Sciatic nerve (tissue), 2 donors: ENCODE measurements around the gene TNF. TPM values are rescaled to one million over a fixed set of nuclear protein-coding genes. Genes with fewer than 3 reads are reported as not detected.
"Not testable (repeated sequence)": the region's sequence is repeated elsewhere in the genome, so short reads cannot be mapped to it uniquely, and the experiment has no call there.

Experiments
- ATAC-seq: fragments of 200-7000 bp; cut with Tn5 transposase; one replicate; pipeline ENCODE4 v1.9.1; 2020; ENCODE audit warnings: mild to moderate bottlenecking, moderate library complexity
- DNase-seq: peaks from one replicate; pipeline ENCODE4 v3.0.0-alpha.2; 2020; ENCODE audit warnings: low spot score
- intact Hi-C: fragments of 100-400 bp; cut with DNase I; formaldehyde crosslinking; loops from one replicate; pipeline ENCODE4 v1.14.2; 2022
- total RNA-seq: library from RNA; stranded (reverse); fragmentation: NEBNext Ultra II Directional; extraction: Animal tissue kit (Norgen Biotek cat#: 25700); gene quantifications from one replicate; pipeline ENCODE4 v1.2.1, GENCODE V29; 2021
- donor health status: DM: no; HTN: no; CAD: no.
- donor health status: DM: no; HTN: no; CAD: no.

The TNF gene
- total RNA-seq, 1 donor from 2014 or later: 0.40 TPM

GRCh38 chr6:31541658-31542521, 33.5 kb upstream of the TNF start, which contains the start of gene DDX39B:
TSS of gene DDX39B (minus strand) at chr6:31542003. CDS start at chr6:31540532, 1,471 bp downstream.
- peak; percentile 97 for ATAC-seq
- intact Hi-C loops: loop anchor here (10.0 kb wide), 1 partner anchor 293 kb away; no protein-coding TSS in a partner anchor

GRCh38 chr6:31543639-31544038, 31.7 kb upstream of the TNF start:
- intact Hi-C loops: loop anchor here (10.0 kb wide), 1 partner anchor 291 kb away; no protein-coding TSS in a partner anchor
- no peak for ATAC-seq
- DNase-seq: no peak

More at GRCh38 chr6:31541658-31542521, 33.5 kb upstream of the TNF start, which contains the start of gene DDX39B:
- DNase-seq: peak; percentile 97

GRCh38 chr6:31544676-31545075, 30.7 kb upstream of the TNF start:
- ATAC-seq: no peak
- DNase-seq: no peak
- intact Hi-C loops: loop anchor here (10.0 kb wide), 1 partner anchor 290 kb away; no protein-coding TSS in a partner anchor

- DNase-seq: no peak
- intact Hi-C loops: loop anchor here (10.0 kb wide), 1 partner anchor 290 kb away; no protein-coding TSS in a partner anchor
- no peak for ATAC-seq
Observed at GRCh38 chr6:31545291-31545690, 30.1 kb upstream of the TNF start.

- intact Hi-C loops: loop anchor here (2.0 to 10.0 kb wide), 2 partner anchors 52 to 288 kb away; no protein-coding TSS in a partner anchor
- DNase-seq (peak; percentile 91), ATAC-seq (peak; percentile 83)
Observed at GRCh38 chr6:31546339-31546957, 28.9 kb upstream of the TNF start, which contains the start of gene ATP6V1G2. TSS of gene ATP6V1G2 (minus strand) at chr6:31546608. CDS start at chr6:31546559, 49 bp downstream.

GRCh38 chr6:31546958-31547726, 28.2 kb upstream of the TNF start, which contains the start of gene NFKBIL1:
TSS of gene NFKBIL1 (plus strand) at chr6:31547608. CDS start at chr6:31547695, 87 bp downstream.
- intact Hi-C loops: loop anchor here (2.0 to 10.0 kb wide), 2 partner anchors 52 to 288 kb away; no protein-coding TSS in a partner anchor

GRCh38 chr6:31547727-31548543, 27.4 kb upstream of the TNF start:
- intact Hi-C loops: loop anchor here (2.0 to 10.0 kb wide), 2 partner anchors 51 to 287 kb away; no protein-coding TSS in a partner anchor
- ATAC-seq: no peak
- peak; percentile 67 for DNase-seq

More at GRCh38 chr6:31546958-31547726, 28.2 kb upstream of the TNF start, which contains the start of gene NFKBIL1:
- DNase-seq (peak; percentile 96), ATAC-seq (peak; percentile 98)

GRCh38 chr6:31548544-31548873, 26.9 kb upstream of the TNF start:
- intact Hi-C loops: loop anchor here (10.0 kb wide), 1 partner anchor 286 kb away; no protein-coding TSS in a partner anchor
- ATAC-seq: no peak
- no peak for DNase-seq

GRCh38 chr6:31551371-31551770, 24.0 kb upstream of the TNF start:
- intact Hi-C loops, ATAC-seq: not testable (repeated sequence)
- peak; percentile 69 for DNase-seq

GRCh38 chr6:31556307-31556706, 19.1 kb upstream of the TNF start:
- DNase-seq (no peak), ATAC-seq (no peak)
- intact Hi-C loops: no loop called here

- intact Hi-C loops: no loop called here
- DNase-seq (no peak), ATAC-seq (no peak)
Observed at GRCh38 chr6:31557443-31558317, 17.7 kb upstream of the TNF start.

GRCh38 chr6:31558318-31558625, 17.1 kb upstream of the TNF start:
- DNase-seq: no peak
- intact Hi-C loops: no loop called here
- ATAC-seq: no peak

- intact Hi-C loops: no loop called here
- ATAC-seq (peak; percentile 77), DNase-seq (no peak)
Observed at GRCh38 chr6:31558631-31559500, 16.5 kb upstream of the TNF start.

- ATAC-seq: no peak
- no peak for DNase-seq
- intact Hi-C loops: no loop called here
Observed at GRCh38 chr6:31559606-31559957, 15.8 kb upstream of the TNF start.

GRCh38 chr6:31559958-31560696, 15.2 kb upstream of the TNF start:
- intact Hi-C loops: no loop called here
- no peak for DNase-seq
- ATAC-seq: peak; percentile 68

- ATAC-seq: no peak
- intact Hi-C loops: no loop called here
- DNase-seq: no peak
Observed at GRCh38 chr6:31560697-31561058, 14.7 kb upstream of the TNF start.
